HepG2 (cell line): Measurements from ENCODE around the gene GYS2.

Source experiments
- MXI1 ChIP-seq: IDR thresholded peaks from 3 replicates; pipeline ENCODE4 v1.6.1; 2012; ENCODE audit warnings: low read depth, low read length, inconsistent platforms, borderline replicate concordance
- TF ChIP-seq, protein P1 (sequence below): sonication (generic); formaldehyde crosslinking; IDR thresholded peaks from 2 replicates; pipeline ENCODE4 v1.5.0; 2020; ENCODE audit warnings: mild to moderate bottlenecking, missing genetic modification reagents, moderate library complexity

DNA sequence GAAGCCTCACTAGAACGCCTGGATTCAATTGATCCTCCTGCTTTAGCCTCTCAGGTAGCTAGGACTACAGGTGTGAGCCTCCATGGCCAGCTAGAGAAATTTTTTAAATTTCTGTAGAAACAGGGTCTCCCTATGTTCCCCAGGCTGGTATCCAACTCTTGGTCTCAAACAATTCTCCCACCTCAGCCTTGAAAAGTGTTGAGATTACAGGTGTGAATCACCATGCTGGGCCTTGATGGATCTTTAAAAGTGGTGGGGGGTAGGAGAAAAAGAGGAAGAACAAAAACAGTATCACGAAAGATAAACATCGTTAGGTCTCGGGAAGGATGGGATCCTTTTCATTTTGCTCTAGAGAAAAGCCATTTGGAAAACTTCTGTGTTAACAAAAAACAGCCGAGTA, 4.5 kb downstream of the GYS2 start:
- TF ChIP-seq, protein P1, sequence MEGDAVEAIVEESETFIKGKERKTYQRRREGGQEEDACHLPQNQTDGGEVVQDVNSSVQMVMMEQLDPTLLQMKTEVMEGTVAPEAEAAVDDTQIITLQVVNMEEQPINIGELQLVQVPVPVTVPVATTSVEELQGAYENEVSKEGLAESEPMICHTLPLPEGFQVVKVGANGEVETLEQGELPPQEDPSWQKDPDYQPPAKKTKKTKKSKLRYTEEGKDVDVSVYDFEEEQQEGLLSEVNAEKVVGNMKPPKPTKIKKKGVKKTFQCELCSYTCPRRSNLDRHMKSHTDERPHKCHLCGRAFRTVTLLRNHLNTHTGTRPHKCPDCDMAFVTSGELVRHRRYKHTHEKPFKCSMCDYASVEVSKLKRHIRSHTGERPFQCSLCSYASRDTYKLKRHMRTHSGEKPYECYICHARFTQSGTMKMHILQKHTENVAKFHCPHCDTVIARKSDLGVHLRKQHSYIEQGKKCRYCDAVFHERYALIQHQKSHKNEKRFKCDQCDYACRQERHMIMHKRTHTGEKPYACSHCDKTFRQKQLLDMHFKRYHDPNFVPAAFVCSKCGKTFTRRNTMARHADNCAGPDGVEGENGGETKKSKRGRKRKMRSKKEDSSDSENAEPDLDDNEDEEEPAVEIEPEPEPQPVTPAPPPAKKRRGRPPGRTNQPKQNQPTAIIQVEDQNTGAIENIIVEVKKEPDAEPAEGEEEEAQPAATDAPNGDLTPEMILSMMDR (CRISPR knock-in tag), result no peak
- no peak for TF ChIP-seq MXI1
